Umbilical cord (tissue), 2 donors: Measurements from ENCODE around the gene HHLA2. TPM values are rescaled to one million over a fixed set of nuclear protein-coding genes. Genes with fewer than 3 reads are reported as not detected.

Experiments used
- DNase-seq: peaks from one replicate; pipeline ENCODE4 v3.0.0-alpha.2; 2015; ENCODE audit warnings: low spot score
- total RNA-seq: library from RNA; depleted of rRNA; stranded (reverse); fragments of >200 nt; gene quantifications from one replicate; pipeline ENCODE4 v1.2.3, GENCODE V29; 2014; ENCODE audit warnings: low replicate concordance; ENCODE audit not compliant: insufficient read depth

The HHLA2 gene
- total RNA-seq, 1 donor from 2014 or later: 1.4 TPM

- no peak for DNase-seq
Measured at GRCh38 chr3:108391917-108392593, 95.7 kb downstream of the HHLA2 start.

- no peak for DNase-seq
Measured at GRCh38 chr3:108393128-108393900, 97.0 kb downstream of the HHLA2 start.

DNA sequence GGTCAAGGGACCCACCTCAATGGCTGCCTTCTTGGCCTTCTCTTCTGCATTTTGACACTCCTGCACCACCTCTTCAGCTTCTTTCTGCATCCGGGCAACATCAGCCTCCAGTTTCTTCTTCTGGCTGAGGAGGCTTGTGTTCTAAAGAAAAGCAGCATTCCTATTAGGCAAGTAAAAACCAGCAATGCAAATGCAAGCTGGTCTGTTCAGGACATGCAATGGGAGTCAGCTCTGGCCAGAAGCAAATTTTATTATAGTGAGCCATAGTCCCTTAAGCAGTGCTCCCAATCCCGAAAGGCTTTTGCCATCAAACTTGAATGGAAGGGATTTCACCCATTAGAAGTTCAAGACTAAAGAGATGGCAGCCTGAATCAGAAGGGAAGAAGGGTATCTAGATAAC is 97.7 kb downstream of the HHLA2 start:
- DNase-seq: no peak

GRCh38 chr3:108394563-108394962 is 98.2 kb downstream of the HHLA2 start:
- no peak for DNase-seq

- no peak for DNase-seq
Measured at GRCh38 chr3:108396336-108396735, 100.0 kb downstream of the HHLA2 start.

GRCh38 chr3:108398510-108398909 is 102.2 kb downstream of the HHLA2 start:
- DNase-seq: no peak

DNA sequence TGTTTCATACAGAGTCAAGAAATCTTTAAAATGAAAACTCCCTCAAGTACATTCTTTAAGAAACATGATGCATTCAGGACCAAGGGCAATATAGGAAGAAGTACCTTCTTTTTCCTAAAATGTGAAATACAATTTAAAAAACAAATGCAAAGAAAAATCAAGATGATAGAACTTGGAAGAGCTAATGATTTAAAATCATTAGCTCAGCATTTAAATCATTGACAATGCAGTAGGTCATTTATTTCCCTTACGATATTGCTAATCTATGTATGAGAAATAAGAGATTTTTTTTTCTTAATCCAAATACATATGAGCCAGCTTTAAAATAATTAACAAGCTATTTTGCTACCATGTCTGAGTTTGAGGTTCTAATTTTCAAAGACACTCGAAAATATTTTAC is 105.5 kb downstream of the HHLA2 start:
- DNase-seq: no peak

DNA sequence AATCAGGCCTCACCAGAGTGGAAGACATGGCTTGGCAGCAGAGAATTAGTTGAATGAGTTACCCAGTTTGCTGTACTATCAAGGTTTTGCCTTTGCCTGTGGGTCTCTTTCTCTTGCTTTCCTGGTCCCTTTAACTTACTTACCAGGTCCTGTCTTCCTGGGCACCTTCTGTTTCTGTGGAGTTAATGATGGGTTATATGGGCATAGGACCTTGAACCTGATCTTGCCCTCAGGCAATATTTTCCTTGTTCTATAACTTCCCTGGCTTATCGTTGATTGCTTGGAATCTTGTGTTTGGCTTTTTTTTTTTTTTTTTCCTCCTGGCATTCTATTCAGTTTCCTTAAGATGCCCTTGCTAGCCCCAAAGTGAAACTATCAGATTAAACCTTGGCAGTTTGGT is 106.8 kb downstream of the HHLA2 start:
- DNase-seq: no peak

DNA sequence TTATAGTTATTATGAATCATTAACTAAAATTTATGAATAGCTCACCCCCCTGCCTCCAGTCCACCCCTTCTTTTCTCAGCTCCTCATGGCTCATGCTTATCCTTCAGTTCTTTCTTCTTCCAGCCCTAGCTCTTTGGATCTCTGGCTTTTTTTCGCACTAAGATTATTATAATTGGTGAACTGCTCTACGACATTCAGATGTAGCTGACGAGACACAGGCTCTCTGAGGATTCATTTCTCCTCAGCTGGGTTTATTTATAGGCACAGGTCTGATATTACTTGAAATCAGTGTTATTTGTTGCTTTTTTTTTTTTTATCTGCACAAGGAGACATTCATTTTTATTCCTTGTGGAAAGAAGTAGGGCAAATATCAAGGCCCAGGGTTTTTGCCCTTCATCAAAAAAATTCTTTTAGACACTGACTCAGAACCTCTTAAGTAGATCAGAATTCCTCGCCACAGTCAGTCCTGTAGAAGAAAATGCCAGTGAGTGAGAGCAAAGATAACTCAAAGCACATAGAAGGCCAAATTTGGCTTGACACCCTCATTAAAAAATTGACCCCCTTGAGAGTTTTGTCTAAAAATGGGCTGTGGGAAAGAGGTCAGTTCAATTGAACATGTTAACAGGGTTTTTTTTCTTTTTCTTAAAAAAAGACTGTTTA is 107.5 kb downstream of the HHLA2 start:
- DNase-seq: peak; percentile 80

GRCh38 chr3:108404368-108404767 is 108.0 kb downstream of the HHLA2 start:
- peak; percentile 73 for DNase-seq

DNA sequence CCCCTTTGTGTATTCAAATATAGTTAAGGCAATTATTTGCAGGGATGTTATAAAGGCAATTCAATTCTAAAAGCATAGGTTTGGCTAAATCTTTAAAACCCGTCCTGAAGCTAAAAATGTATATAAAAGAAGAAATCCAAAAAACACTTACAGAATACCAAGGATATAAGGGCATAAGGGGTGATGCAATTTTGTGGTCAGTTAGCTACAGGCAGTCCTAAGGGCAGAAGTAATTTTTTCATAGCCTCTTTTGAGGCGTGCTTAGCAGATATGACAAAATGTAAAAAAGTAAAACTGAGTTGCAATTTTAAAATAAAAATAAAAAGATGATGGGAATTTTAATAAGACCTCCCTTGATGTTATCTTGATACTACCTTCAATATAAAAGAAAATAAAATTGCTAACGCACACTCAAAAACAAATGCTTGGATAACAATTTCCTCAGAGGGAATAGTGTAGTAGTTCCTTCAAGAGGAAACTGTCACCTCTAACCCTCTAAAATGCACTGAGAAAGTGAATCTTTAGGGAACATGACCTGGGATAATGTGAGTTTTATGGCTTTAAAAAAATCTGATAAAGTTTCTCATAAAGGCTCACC is 109.8 kb downstream of the HHLA2 start:
- DNase-seq: peak; percentile 50

- peak; percentile 71 for DNase-seq
Measured at GRCh38 chr3:108406661-108407206, 110.4 kb downstream of the HHLA2 start.

- no peak for DNase-seq
Measured at GRCh38 chr3:108407886-108408285, 111.5 kb downstream of the HHLA2 start.

- DNase-seq: no peak
Measured at GRCh38 chr3:108408883-108409799, 112.8 kb downstream of the HHLA2 start.

DNA sequence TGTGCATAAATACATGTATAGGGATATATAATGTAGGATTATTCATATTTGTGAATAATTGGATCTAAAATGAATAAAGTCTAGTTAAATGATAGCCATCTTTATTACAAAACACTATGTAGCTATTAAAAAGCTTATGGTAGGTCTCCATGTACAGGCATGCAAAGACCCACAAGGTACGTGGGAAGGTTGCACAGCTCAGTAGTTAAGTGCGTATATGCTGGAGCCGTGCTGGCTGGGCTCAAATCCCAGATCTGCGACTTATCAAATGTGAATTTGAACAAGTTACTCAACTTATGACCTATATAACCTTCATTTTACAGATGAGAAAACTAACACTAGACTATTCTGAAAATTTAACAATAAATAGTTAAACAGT is 113.4 kb downstream of the HHLA2 start:
- no peak for DNase-seq

- DNase-seq: no peak
Measured at GRCh38 chr3:108410531-108410984, 114.2 kb downstream of the HHLA2 start.

DNA sequence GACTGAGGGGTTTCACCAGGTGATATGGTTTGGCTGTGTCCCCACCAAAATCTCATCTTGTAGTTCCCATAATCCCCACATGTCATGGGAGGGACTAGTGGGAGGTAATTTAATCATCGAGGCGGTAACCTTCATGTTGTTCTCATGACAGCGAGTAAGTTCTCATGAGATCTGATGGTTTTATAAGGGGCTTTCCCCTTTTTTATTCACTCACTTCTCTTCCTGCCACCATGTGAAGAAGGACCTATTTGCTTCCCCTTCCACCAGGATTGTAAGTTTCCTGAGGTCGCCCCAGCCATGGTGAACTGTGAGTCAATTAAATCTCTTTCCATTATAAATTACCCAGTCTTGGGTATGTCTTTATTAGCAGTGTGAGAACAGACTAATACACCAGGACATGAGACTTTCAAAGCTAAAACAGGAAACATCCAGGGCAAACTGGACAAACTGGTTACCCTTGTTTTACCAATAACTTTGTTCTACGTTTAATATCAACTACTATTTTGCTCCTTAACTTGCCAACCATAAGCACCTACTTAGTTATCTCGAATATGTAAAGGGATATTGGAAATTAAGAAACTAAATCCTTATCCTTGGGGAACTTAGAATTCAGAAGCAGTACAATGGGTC is 115.9 kb downstream of the HHLA2 start:
- no peak for DNase-seq

- no peak for DNase-seq
Measured at GRCh38 chr3:108414007-108414406, 117.7 kb downstream of the HHLA2 start.

DNA sequence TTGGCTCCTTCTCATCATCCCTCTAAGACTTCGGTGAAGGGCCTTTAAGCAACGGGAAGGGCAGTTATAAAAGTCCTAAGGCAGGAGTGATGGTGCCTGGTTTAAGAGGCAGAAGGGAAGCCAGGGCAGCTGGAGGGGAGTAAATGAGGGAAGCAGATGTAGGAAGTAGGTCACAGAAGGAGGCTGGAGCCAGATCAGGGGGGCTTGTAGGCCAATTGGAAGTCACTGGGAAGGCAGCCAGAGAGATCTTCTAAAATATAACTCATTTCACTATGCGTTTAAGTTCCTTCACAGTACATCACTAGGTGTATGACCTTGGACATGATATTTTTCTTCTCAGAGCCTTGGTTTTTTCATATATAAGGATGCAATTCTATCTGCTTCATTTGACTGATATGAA is 119.3 kb downstream of the HHLA2 start:
- DNase-seq: no peak

DNA sequence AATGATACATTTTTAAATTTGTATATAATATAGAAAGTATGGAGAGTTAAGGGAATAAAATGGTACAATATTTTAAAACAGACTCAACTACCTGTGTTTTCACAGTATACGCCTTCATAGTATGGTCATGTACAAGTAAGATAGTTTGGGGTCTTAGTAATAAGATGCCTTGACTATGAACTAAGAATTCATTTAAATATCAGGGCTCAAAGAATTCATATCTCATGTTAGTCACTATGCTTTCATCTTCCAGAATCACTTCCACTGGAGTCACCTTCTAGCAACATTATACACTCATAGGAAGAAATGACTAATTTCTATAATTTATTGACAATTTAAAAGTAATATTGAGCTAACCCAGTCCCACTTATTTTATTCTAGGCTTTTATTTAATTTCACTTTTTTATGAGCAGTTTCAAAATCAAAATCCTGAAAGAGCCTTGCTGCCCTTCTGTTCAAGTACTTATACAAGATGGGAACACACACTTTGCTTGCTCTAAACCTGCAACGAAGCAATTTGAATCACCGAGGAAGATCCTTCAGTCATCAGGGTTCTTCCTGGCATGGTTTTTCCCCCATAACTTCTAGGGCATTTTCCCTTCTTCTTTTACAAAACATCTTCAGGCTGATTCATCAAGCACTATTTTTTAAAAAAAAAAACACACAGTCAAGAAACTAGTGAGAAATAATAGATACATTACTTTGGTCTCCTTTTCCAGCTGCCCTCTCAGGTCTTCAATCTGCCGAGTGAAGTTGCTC is 119.9 kb downstream of the HHLA2 start:
- DNase-seq: no peak
